GM21825 (cell line): ENCODE measurements around the gene GCGR.
"Not testable (repeated sequence)": the region's sequence is repeated elsewhere in the genome, so short reads cannot be mapped to it uniquely, and the experiment has no call there.

Experiments
- ATAC-seq: cut with Tn5 transposase; IDR thresholded peaks from one replicate; pipeline ENCODE4 v1.9.1; 2021; ENCODE audit warnings: mild to moderate bottlenecking, moderate library complexity; ENCODE audit not compliant: unreplicated experiment

Gene GCGR

DNA sequence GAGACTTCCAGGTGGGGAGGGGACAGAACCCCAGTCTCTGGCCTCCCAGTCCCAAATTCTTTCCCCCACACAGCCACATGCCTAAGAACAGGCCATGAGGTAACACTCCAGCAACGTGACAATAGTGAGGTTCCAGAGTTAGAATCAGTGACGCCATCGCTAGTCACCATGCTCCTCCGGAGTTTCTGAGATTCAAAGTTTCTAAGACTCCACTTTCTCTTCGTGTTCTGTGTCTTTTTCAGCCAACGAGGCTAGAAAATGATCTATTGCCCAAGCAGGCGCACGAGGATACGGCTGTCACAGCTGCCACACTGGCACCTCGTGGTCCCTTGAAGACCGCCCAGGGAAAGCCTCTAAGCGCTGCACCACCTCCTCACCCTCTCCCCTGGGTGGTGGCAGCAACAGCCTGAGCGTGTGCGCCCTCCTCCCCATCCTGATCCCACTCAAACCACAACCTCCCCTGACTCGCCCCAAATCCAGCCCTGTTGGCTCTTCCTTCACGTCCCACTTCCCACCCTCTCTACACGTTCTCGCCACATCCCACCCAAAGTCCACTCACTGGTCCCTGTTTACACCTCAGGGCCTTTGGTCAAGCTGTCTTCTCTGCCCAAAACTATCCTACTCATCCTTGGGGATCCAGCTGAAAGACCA lies 28.1 kb downstream of the GCGR start:
- ATAC-seq = peak; percentile 7

DNA sequence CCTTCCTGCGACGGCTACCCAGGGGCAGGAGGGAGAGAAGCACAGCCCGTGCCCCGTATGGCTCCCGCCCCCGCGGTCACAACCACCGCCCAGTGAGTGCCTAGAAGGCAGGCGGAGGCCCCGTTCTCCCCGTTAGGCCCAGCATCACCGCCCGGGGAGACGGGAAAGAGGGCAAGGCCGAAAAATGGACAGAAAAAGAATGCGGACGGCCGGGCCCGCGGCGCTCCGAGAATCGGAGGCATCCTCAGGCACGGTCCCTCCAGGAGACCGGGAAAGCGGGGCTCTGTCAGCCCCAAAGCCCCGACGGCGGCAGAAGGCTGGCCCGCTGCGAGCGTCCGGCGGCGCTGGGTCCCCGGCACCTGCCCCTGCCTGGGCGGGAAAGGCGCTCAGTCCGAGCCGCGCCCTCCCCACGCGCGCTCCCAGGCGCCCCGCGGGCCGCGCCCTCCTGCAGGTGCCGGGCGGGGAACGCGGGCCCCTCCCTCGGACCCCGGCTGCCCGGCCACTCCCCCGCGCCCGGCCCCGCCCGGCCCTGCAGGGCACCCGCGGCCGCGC lies 28.7 kb downstream of the GCGR start:
- peak; percentile 17 for ATAC-seq

GRCh38 chr17:81833160-81833920 lies 29.4 kb downstream of the GCGR start, which contains the start of gene MCRIP1:
Gene MCRIP1 (minus strand): TSS chr17:81833291. CDS start chr17:81824506, 8,785 bp downstream.
- peak; percentile 58 for ATAC-seq

DNA sequence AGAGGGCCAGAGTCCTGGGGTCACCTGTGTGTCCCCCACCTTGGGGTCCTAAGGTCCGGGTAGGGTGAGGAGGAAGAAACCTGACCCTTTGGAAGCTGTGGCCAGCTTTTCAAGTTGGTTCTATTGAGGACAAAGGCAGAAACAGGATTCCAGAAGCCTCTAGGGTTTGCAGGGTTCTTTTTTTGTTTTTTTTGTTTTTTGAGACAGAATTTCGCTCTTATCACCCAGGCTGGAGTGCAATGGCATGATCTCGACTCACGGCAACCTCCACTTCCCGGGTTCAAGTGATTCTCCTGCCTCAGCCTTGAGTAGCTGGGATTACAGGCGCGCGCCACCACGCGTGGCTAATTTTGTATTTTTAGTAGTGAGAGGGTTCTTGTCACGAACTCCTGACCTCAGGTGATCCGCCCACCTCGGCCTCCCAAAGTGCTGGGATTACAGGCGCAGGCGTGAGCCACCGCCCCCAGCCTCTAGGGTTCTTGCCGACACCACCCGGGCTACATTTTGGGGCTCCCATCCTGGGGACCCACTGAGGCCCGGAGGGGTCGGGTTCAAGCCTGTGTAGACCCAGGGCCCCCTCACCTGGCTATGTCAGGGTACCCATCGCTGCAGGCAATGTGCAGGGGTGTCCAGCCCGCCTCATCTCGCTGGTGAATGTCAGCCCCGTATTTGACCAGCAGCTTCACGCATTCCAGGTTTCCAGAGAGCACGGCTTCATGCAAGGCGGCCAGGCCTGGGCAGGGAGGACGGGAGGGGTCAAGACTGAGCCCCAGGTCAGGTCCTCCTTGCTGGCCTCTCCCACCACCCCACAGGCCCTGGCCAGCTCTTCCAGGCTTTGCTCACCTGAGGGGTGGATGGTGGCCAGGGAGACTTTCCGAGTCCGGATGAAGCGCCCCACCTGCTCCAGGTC lies 30.2 kb downstream of the GCGR start:
- ATAC-seq = no peak

GRCh38 chr17:81834831-81835267 lies 30.9 kb downstream of the GCGR start, which contains the start of gene PPP1R27:
Gene PPP1R27 (minus strand): TSS chr17:81835050. CDS start chr17:81834953, 97 bp downstream.
- ATAC-seq = no peak

DNA sequence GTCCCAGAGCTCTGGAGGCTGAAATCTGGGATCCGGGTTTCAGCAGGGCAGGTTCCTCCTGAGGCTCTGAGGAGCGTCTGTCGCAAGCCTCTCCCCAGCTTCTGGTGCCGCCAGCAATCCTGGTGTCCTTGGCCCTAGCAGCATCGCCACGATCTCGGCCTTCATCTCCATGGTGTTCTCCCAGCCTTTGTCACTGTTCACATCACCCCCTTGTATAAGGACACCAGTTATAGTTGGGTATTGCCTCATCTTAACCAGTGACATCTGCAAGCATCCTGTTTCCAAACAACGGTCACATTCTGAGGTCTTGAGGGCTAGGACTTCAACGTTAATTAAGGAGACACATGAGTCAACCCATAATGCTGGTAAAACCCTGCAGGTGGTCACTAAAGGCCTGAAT lies 33.7 kb downstream of the GCGR start:
- no peak for ATAC-seq

DNA sequence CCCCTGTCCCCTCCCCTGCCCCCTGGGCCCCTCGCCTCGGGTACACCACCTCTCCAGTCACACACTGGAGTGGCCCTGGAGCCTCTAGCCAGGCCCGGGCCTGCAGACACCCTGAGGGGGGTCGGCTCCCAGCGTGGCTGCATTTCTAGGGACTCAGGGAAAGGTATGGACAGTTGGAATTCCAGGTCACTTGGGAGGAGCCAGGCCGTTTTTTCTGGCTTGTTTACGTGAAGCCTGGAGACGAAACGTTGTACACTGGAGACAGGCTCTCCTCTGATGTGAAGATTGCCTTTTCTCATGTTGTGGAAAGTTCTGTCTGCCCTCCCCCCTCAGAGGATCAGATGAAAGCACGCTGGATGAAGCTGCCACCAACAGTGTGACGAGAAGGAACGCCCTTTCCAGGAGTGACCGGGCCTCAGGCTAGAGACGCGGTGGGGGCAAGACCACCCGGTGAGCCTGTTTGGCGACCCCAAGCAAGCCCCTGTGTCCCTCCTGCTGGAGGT lies 34.9 kb downstream of the GCGR start:
- no peak for ATAC-seq

DNA sequence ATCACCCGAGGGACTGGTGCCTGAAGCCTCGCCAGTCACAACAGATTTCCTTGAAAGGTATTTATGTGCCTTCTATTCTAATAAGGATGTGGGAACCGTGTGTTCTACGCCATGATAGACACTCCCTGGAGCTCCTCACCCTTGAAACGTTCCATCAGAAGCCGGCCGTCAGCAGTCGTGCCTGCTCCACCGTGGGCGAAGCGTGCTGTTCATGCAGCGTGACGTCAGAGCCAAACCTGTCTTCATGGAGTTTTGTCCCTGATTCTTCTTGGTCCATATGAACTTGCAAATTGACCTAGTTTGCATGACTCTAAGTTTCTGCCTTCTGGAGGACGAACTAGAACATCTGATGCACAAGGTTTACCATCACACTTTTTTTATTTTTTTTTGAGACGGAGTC lies 35.4 kb downstream of the GCGR start:
- no peak for ATAC-seq

DNA sequence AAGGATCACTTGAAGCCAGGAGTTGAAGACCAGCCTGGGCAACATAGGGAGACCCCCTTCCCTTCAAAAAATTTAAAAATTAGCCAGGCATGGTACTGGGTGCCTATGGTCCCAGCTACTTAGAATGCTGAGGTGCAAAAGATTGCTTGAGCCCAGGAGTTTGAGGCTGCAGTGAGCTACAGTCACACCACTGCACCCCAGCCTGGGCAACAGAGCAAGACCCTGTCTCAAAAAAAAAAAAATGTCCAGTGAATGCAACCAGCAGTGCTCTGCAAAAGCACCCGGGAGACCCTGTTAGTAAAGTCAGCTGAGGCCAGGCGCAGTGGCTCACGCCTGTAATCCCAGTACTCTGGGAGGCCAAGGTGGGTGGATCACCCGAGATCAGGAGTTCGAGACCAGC lies 36.1 kb downstream of the GCGR start:
- ATAC-seq = not testable (repeated sequence)

- no peak for ATAC-seq
Observed at GRCh38 chr17:81840826-81841778, 37.2 kb downstream of the GCGR start.

DNA sequence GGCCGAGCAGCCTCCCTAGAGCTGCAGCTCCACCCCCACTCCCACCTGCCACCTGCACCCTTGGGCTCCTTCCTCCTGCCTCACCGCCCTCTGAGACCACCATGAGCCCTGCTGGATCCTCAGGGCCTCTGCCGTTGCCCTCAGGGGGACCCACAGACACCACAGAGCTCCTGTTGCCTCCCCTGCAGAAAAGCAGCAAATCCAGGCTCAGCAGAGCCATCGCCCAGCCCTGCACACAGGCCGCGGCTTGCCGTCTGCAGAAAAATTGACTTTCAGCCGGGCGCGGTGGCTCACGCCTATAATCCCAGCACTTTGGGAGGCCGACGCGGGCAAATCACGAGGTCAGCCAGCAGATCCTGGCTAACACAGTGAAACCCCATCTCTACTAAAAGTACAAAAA lies 37.9 kb downstream of the GCGR start:
- ATAC-seq = no peak

GRCh38 chr17:81842378-81842724 lies 38.4 kb downstream of the GCGR start:
- no peak for ATAC-seq

GRCh38 chr17:81842725-81843504 lies 39.0 kb downstream of the GCGR start:
- no peak for ATAC-seq

GRCh38 chr17:81843713-81844326 lies 39.9 kb downstream of the GCGR start:
- no peak for ATAC-seq

GRCh38 chr17:81844327-81844851 lies 40.4 kb downstream of the GCGR start:
- ATAC-seq = no peak

- ATAC-seq = no peak
Observed at GRCh38 chr17:81844887-81845286, 40.9 kb downstream of the GCGR start.

DNA sequence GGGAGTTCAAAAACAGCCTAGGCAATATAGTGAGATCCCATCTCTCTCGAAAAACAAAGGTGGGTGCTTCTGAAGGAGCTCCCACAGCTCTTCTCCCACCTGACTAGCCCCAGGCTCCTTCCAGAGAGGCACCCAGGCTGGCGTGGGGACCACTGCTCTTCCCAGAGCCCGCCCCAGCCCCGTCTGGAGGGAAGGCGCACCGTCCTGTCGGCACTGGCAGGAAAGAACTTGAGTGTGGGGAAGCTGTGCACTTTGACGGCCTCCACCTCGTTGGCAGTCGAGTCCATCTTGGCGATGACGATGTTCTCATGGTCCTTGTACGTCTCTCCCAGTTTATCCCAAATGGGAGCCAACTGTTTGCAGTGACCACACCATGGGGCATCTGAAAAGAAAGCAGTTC lies 41.4 kb downstream of the GCGR start:
- no peak for ATAC-seq
